ENCODE results near the gene KRTAP5-3.
"Not testable (repeated sequence)": the region's sequence is repeated elsewhere in the genome, so short reads cannot be mapped to it uniquely, and the experiment has no call there.

DNA sequence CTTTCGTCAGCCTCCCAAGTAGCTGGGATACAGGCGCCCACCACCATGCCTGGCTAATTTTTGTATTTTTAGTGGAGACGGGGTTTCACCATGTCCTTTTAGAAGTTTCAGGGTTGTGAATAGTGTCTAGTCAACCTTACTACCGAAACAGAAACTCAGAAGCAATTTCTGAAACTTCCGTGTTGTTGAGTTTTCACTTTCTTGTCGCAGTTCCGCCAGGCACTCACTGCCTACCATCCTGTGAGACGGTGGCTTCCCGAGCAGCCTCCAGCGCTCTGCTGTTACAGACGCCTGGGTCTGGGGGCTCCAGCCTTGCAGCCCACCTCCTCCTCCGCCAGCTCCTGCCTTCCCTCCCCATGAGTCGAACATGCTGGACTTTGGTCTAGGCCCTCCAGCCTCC lies 2.3 kb downstream of the KRTAP5-3 start:
- TF ChIP-seq, protein P1, sequence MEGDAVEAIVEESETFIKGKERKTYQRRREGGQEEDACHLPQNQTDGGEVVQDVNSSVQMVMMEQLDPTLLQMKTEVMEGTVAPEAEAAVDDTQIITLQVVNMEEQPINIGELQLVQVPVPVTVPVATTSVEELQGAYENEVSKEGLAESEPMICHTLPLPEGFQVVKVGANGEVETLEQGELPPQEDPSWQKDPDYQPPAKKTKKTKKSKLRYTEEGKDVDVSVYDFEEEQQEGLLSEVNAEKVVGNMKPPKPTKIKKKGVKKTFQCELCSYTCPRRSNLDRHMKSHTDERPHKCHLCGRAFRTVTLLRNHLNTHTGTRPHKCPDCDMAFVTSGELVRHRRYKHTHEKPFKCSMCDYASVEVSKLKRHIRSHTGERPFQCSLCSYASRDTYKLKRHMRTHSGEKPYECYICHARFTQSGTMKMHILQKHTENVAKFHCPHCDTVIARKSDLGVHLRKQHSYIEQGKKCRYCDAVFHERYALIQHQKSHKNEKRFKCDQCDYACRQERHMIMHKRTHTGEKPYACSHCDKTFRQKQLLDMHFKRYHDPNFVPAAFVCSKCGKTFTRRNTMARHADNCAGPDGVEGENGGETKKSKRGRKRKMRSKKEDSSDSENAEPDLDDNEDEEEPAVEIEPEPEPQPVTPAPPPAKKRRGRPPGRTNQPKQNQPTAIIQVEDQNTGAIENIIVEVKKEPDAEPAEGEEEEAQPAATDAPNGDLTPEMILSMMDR (IDR thresholded peaks at IDR 0.05), result not testable (repeated sequence)
- not testable (repeated sequence) for TF ChIP-seq EZH2 (IDR thresholded peaks at IDR 0.05; ENCODE audit: borderline replicate concordance, insufficient read depth, low read depth, low read length, poor library complexity, severe bottlenecking)
